Measurements from ENCODE around the gene OR51E2.

OR51E2 gene

GRCh38 chr11:4658629-4659445 lies 38.8 kb downstream of the OR51E2 start:
- no peak for DNase-seq

- DNase-seq, result no peak
These were observed 42.9 kb downstream of the OR51E2 start for GRCh38 chr11:4654635-4655369.

GRCh38 chr11:4647766-4648165 lies 49.9 kb downstream of the OR51E2 start:
- DNase-seq, result no peak

- DNase-seq, result no peak
These were observed 51.7 kb downstream of the OR51E2 start for GRCh38 chr11:4645974-4646373.

GRCh38 chr11:4644233-4644632 lies 53.4 kb downstream of the OR51E2 start:
- DNase-seq, result no peak

GRCh38 chr11:4643682-4644081 lies 54.0 kb downstream of the OR51E2 start, which contains the start of gene OR51E1:
OR51E1 (plus strand) TSS chr11:4643982; CDS start chr11:4652527, 8,545 bp downstream.
- DNase-seq, result no peak

GRCh38 chr11:4643076-4643475 lies 54.6 kb downstream of the OR51E2 start:
- DNase-seq, result no peak

GRCh38 chr11:4642043-4642442 lies 55.6 kb downstream of the OR51E2 start:
- no peak for DNase-seq

GRCh38 chr11:4641501-4641900 lies 56.2 kb downstream of the OR51E2 start:
- no peak for DNase-seq

GRCh38 chr11:4639931-4640330 lies 57.7 kb downstream of the OR51E2 start:
- no peak for DNase-seq

GRCh38 chr11:4637662-4638047 lies 60.0 kb downstream of the OR51E2 start:
- no peak for DNase-seq

GRCh38 chr11:4636962-4637661 lies 60.5 kb downstream of the OR51E2 start, which contains the start of gene OR51D1:
OR51D1 (plus strand) TSS chr11:4637477; CDS start chr11:4639791, 2,314 bp downstream.
- peak; percentile 57 for DNase-seq

- no peak for DNase-seq
These were observed 61.5 kb downstream of the OR51E2 start for GRCh38 chr11:4636136-4636535.
